Breast epithelium (tissue), 4 donors: ENCODE data around the gene RGS3. TPM values are rescaled to one million over a fixed set of nuclear protein-coding genes. Genes with fewer than 3 reads are reported as not detected.

Experiments
- DNase-seq, 2 donors: peaks; one replicate each; pipeline ENCODE4 v3.0.0-alpha.2; 2019; ENCODE audit warnings: low spot score in 2 of 2
- H3K27ac ChIP-seq, 2 donors: fragments of 200-600 bp; sonication (generic) in 1 of 2; one replicate each; pipeline ENCODE4 v1.5.1; 2016 to 2019; ENCODE audit warnings: mild to moderate bottlenecking in 1 of 2
- H3K27me3 ChIP-seq, 2 donors: fragments of 200-600 bp; sonication (generic) in 1 of 2; one replicate each; pipeline versions ENCODE4 v1.5.1 to v1.6.0; 2017 to 2019; ENCODE audit warnings: control low read depth in 1 of 2, mild to moderate bottlenecking in 1 of 2
- H3K36me3 ChIP-seq: fragments of 200-600 bp; one replicate; pipeline ENCODE4 v1.5.1; 2019
- H3K4me1 ChIP-seq, 2 donors: fragments of 200-600 bp; sonication (generic); one replicate each; pipeline ENCODE4 v1.5.1; 2016 to 2019; ENCODE audit warnings: control low read depth in 1 of 2
- H3K4me3 ChIP-seq, 3 donors: fragments of 200-600 bp; sonication (generic); 1 replicate in 2 of 3; 2 replicates in 1 of 3; pipeline ENCODE4 v1.5.1; 2016 to 2019; ENCODE audit warnings: mild to moderate bottlenecking in 3 of 3, moderate library complexity in 2 of 3
- H3K9me3 ChIP-seq, 2 donors: fragments of 200-600 bp; sonication (generic) in 1 of 2; one replicate each; pipeline ENCODE4 v1.5.1; 2016 to 2019; ENCODE audit warnings: control low read depth in 1 of 2
- CTCF ChIP-seq, 3 donors: fragments of 450-650 bp; IDR thresholded peaks; one replicate each; pipeline ENCODE4 v1.5.1; 2016 to 2017; ENCODE audit warnings: antibody characterized with exemption in 3 of 3, mild to moderate bottlenecking in 3 of 3, moderate library complexity in 3 of 3
- POLR2A ChIP-seq: fragments of 450-650 bp; IDR thresholded peaks from one replicate; pipeline ENCODE4 v1.6.1; 2016; ENCODE audit warnings: antibody characterized with exemption, mild to moderate bottlenecking, moderate library complexity
- POLR2AphosphoS5 ChIP-seq, 3 donors: sonication (generic); formaldehyde crosslinking; IDR thresholded peaks; one replicate each; pipeline ENCODE4 v1.6.1; 2017; ENCODE audit warnings: antibody characterized with exemption in 3 of 3
- intact Hi-C: fragments of 100-400 bp; cut with DNase I; formaldehyde crosslinking; loops from one replicate; pipeline ENCODE4 v1.15.1; 2023; ENCODE audit warnings: low total_unique reads
- total RNA-seq, 3 donors: library from RNA; depleted of rRNA; stranded (reverse); fragments of >200 nt; gene quantifications; one replicate each; pipeline ENCODE4 v1.1.0, GENCODE V29; 2016

The RGS3 gene
- total RNA-seq, 3 donors from 2014 or later, result 31.7 to 49.0 (median 35.4) TPM

GRCh38 chr9:113593682-113594281, 130.3 kb downstream of the RGS3 start:
- intact Hi-C loops, result loop anchor here (2.0 kb wide), 1 partner anchor 63 kb away; no protein-coding TSS in a partner anchor
- H3K27me3 ChIP-seq, result no peaks in the 10 kb centered on the region
- H3K4me1 ChIP-seq, result peaks cover 9 to 10% of the 10 kb centered on the region in 2 donors
- no peaks in the 10 kb centered on the region for H3K9me3 ChIP-seq
- H3K4me3 ChIP-seq, result peak overlapping the region; percentile 38 to 65 (median 64)
- peak overlapping the region; percentile 90 to 91 for H3K27ac ChIP-seq
- H3K36me3 ChIP-seq, result peaks cover 4% of the 10 kb centered on the region
- no peak for TF ChIP-seq CTCF (IDR thresholded peaks at IDR 0.05)
- TF ChIP-seq POLR2A, result peak; percentile 58
- peak; percentile 50 to 85 (median 68) for TF ChIP-seq POLR2AphosphoS5 (IDR thresholded peaks at IDR 0.05)
- DNase-seq, result peak; percentile 77 to 95

GRCh38 chr9:113594484-113595299, 131.2 kb downstream of the RGS3 start:
- no peaks in the 10 kb centered on the region for H3K27me3 ChIP-seq

GRCh38 chr9:113596616-113597320, 133.2 kb downstream of the RGS3 start:
- Histone ChIP-seq H3K27ac (peak overlapping the region in 1 of 2 donors; percentile 5), H3K27me3 (no peaks in the 10 kb centered on the region), H3K36me3 (peaks cover 4% of the 10 kb centered on the region), H3K4me1 (peaks cover 5 to 10% of the 10 kb centered on the region in 2 donors), H3K4me3 (no peak overlapping the region), H3K9me3 (no peaks in the 10 kb centered on the region)
- DNase-seq, result no peak
- TF ChIP-seq POLR2AphosphoS5 (IDR thresholded peaks at IDR 0.05) (no peak), POLR2A (no peak), CTCF (IDR thresholded peaks at IDR 0.05) (no peak)
- intact Hi-C loops, result no loop called here

More at GRCh38 chr9:113594484-113595299, 131.2 kb downstream of the RGS3 start:
- peak overlapping the region; percentile 90 to 91 for H3K27ac ChIP-seq
- TF ChIP-seq CTCF (IDR thresholded peaks at IDR 0.05) (no peak), POLR2AphosphoS5 (IDR thresholded peaks at IDR 0.05) (no peak), POLR2A (no peak)
- peaks cover 9 to 10% of the 10 kb centered on the region in 2 donors for H3K4me1 ChIP-seq
- H3K36me3 ChIP-seq, result peaks cover 4% of the 10 kb centered on the region
- DNase-seq, result no peak
- peak overlapping the region; percentile 38 to 65 (median 64) for H3K4me3 ChIP-seq
- no peaks in the 10 kb centered on the region for H3K9me3 ChIP-seq
- intact Hi-C loops, result no loop called here

GRCh38 chr9:113597390-113598241, 134.1 kb downstream of the RGS3 start:
- no peak overlapping the region for H3K4me3 ChIP-seq
- H3K27ac ChIP-seq, result no peak overlapping the region
- TF ChIP-seq POLR2A (no peak), CTCF (IDR thresholded peaks at IDR 0.05) (no peak), POLR2AphosphoS5 (IDR thresholded peaks at IDR 0.05) (no peak)
- no peaks in the 10 kb centered on the region for H3K27me3 ChIP-seq
- intact Hi-C loops, result no loop called here
- peaks cover 4% of the 10 kb centered on the region for H3K36me3 ChIP-seq
- no peak for DNase-seq
- H3K9me3 ChIP-seq, result no peaks in the 10 kb centered on the region
- peaks cover 0 to 14% of the 10 kb centered on the region in 2 donors for H3K4me1 ChIP-seq
